RWPE2 (cell line): Measurements from ENCODE around the gene ELAVL4.

Experiments used
- ATAC-seq: fragments of 200-7000 bp; cut with Tn5 transposase; 3 replicates; pipeline ENCODE4 v1.9.1; 2021; ENCODE audit warnings: low read depth
- DNase-seq: peaks from one replicate; pipeline ENCODE4 v3.0.0-alpha.2; 2020; ENCODE audit warnings: low spot score
- H3K27ac ChIP-seq: fragments of 450-650 bp; 2 replicates; pipeline ENCODE4 v1.5.1; 2017; ENCODE audit warnings: mild to moderate bottlenecking; ENCODE audit not compliant: poor library complexity, severe bottlenecking
- H3K27me3 ChIP-seq: fragments of 250-450 bp; sonication (Bioruptor Pico); 2 replicates; pipeline ENCODE4 v1.5.1; 2021; ENCODE audit warnings: mild to moderate bottlenecking, moderate library complexity; ENCODE audit not compliant: insufficient read depth, poor library complexity, severe bottlenecking
- H3K36me3 ChIP-seq: fragments of 250-450 bp; sonication (Bioruptor Pico); 2 replicates; pipeline ENCODE4 v1.5.1; 2020; ENCODE audit warnings: low read depth, mild to moderate bottlenecking, moderate library complexity
- H3K4me1 ChIP-seq: fragments of 250-450 bp; sonication (Bioruptor Pico); 2 replicates; pipeline ENCODE4 v1.5.1; 2021; ENCODE audit warnings: mild to moderate bottlenecking, moderate library complexity; ENCODE audit not compliant: insufficient read depth, poor library complexity, severe bottlenecking
- H3K4me3 ChIP-seq: fragments of 250-450 bp; sonication (Bioruptor Pico); 2 replicates; pipeline ENCODE4 v1.5.1; 2021; ENCODE audit warnings: mild to moderate bottlenecking, moderate library complexity; ENCODE audit not compliant: severe bottlenecking
- H3K9me3 ChIP-seq: fragments of 250-450 bp; sonication (Bioruptor Pico); 2 replicates; pipeline ENCODE4 v1.5.1; 2021; ENCODE audit warnings: mild to moderate bottlenecking, moderate library complexity; ENCODE audit not compliant: severe bottlenecking
- TF ChIP-seq, protein P1 (sequence below): fragments of 450-650 bp; IDR thresholded peaks from one replicate; pipeline ENCODE4 v1.5.1; 2017; ENCODE audit warnings: mild to moderate bottlenecking, moderate library complexity; ENCODE audit not compliant: poor library complexity, severe bottlenecking

ELAVL4 gene

GRCh38 chr1:50080904-50081586, 27.7 kb upstream of the ELAVL4 start:
- H3K4me1 ChIP-seq = no peaks in the 10 kb centered on the region
- DNase-seq (no peak), ATAC-seq (no peak)
- TF ChIP-seq, protein P1, sequence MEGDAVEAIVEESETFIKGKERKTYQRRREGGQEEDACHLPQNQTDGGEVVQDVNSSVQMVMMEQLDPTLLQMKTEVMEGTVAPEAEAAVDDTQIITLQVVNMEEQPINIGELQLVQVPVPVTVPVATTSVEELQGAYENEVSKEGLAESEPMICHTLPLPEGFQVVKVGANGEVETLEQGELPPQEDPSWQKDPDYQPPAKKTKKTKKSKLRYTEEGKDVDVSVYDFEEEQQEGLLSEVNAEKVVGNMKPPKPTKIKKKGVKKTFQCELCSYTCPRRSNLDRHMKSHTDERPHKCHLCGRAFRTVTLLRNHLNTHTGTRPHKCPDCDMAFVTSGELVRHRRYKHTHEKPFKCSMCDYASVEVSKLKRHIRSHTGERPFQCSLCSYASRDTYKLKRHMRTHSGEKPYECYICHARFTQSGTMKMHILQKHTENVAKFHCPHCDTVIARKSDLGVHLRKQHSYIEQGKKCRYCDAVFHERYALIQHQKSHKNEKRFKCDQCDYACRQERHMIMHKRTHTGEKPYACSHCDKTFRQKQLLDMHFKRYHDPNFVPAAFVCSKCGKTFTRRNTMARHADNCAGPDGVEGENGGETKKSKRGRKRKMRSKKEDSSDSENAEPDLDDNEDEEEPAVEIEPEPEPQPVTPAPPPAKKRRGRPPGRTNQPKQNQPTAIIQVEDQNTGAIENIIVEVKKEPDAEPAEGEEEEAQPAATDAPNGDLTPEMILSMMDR = peak; percentile 34
- no peaks in the 10 kb centered on the region for H3K27me3 ChIP-seq
- H3K36me3 ChIP-seq = no peaks in the 10 kb centered on the region
- no peak overlapping the region for H3K4me3 ChIP-seq
- no peak overlapping the region for H3K27ac ChIP-seq
- no peaks in the 10 kb centered on the region for H3K9me3 ChIP-seq

DNA sequence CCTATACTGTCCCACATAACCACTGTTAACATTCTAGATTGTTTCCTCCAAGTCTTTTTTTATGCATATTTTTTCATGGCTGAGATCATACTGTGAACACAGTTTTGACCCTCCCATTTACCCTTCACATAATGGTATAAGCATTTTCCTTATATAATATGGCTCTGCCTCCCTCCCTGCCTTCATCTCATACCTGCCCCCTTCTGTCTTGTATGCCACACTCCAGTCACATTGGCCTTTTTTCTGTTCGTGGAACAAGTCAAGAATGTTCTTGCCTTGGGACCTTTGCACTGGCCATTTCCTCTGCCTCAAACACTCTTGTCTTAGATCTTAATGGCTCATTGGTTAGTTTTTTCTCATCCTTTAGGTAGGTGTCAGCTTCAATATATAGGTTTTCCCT, 24.3 kb upstream of the ELAVL4 start:
- DNase-seq (no peak), ATAC-seq (no peak)
- no peak overlapping the region for H3K27ac ChIP-seq
- H3K9me3 ChIP-seq = no peaks in the 10 kb centered on the region
- no peaks in the 10 kb centered on the region for H3K36me3 ChIP-seq
- H3K4me3 ChIP-seq = no peak overlapping the region
- H3K27me3 ChIP-seq = no peaks in the 10 kb centered on the region
- TF ChIP-seq, protein P1 = no peak
- H3K4me1 ChIP-seq = no peaks in the 10 kb centered on the region

GRCh38 chr1:50091068-50091467, 17.7 kb upstream of the ELAVL4 start:
- no peak overlapping the region for H3K4me3 ChIP-seq
- H3K4me1 ChIP-seq = no peaks in the 10 kb centered on the region
- TF ChIP-seq, protein P1 = no peak
- H3K27ac ChIP-seq = no peak overlapping the region
- no peaks in the 10 kb centered on the region for H3K36me3 ChIP-seq
- no peak for ATAC-seq
- H3K27me3 ChIP-seq = no peaks in the 10 kb centered on the region
- H3K9me3 ChIP-seq = no peaks in the 10 kb centered on the region
- no peak for DNase-seq

- Histone ChIP-seq H3K4me1 (no peaks in the 10 kb centered on the region), H3K27me3 (no peaks in the 10 kb centered on the region), H3K27ac (no peak overlapping the region), H3K9me3 (no peaks in the 10 kb centered on the region), H3K4me3 (no peak overlapping the region), H3K36me3 (no peaks in the 10 kb centered on the region)
- no peak for DNase-seq
- no peak for ATAC-seq
- TF ChIP-seq, protein P1 = no peak
Measured at GRCh38 chr1:50095716-50096115, 13.0 kb upstream of the ELAVL4 start.

DNA sequence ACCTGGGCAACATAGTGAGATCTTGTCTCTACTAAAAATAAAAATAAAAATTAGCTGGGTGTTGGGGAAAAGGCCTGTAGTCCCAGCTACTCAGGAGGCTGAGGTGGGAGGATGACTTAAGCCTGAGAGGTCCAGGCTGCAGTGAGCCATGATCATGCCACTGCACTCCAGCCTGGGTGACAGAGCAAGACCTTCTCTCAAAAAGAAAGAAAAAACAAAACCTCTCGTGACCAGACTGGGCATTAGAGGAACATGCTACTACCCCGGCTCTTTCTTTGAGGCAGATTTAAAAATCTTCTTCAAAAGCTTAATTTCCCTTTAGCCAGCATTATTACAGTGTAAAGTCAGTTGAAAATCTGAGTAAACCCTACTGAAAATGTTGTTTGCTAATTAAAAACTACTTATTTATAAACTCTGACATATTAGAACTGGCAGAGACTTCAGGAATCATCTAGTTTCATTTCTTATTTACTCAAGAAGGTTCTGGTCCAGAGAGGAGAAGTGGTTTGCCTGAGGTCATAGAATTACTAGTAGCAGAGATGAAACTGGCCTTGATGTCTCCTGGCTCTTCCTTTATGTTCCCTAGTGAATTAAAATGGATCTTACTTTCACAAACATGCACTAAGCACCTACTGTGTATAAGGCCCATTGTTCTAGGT, 11.6 kb upstream of the ELAVL4 start:
- no peaks in the 10 kb centered on the region for H3K36me3 ChIP-seq
- no peaks in the 10 kb centered on the region for H3K4me1 ChIP-seq
- DNase-seq (no peak), ATAC-seq (no peak)
- H3K4me3 ChIP-seq = no peak overlapping the region
- TF ChIP-seq, protein P1 = no peak
- H3K27me3 ChIP-seq = no peaks in the 10 kb centered on the region
- no peaks in the 10 kb centered on the region for H3K9me3 ChIP-seq
- no peak overlapping the region for H3K27ac ChIP-seq
